Neuron (in vitro differentiated cells): ENCODE results near the gene CAMK2G.
"Not testable (repeated sequence)": the region's sequence is repeated elsewhere in the genome, so short reads cannot be mapped to it uniquely, and the experiment has no call there.

Source experiments
- H2AFZ ChIP-seq: one replicate; pipeline ENCODE4 v1.6.1; 2013; ENCODE audit warnings: low read depth, mild to moderate bottlenecking, inconsistent platforms, low read length, moderate library complexity
- H3K27me3 ChIP-seq: one replicate; pipeline ENCODE4 v1.6.1; 2013; ENCODE audit warnings: low read length; ENCODE audit not compliant: insufficient read depth
- H3K36me3 ChIP-seq: one replicate; pipeline ENCODE4 v1.6.1; 2013; ENCODE audit warnings: low read length; ENCODE audit not compliant: insufficient read depth
- H3K4me1 ChIP-seq: one replicate; pipeline ENCODE4 v1.6.1; 2013; ENCODE audit warnings: low read length; ENCODE audit not compliant: insufficient read depth
- H3K4me3 ChIP-seq: 2 replicates; pipeline ENCODE4 v1.5.1; 2013; ENCODE audit warnings: mild to moderate bottlenecking, low read length, moderate library complexity
- H3K9me3 ChIP-seq: one replicate; pipeline ENCODE4 v1.6.1; 2013; ENCODE audit warnings: low read length

The CAMK2G gene

GRCh38 chr10:73799899-73800559 lies 74.3 kb downstream of the CAMK2G start:
- Histone ChIP-seq H3K27me3 (no peaks in the 10 kb centered on the region), H3K36me3 (peaks cover 73% of the 10 kb centered on the region), H3K4me3 (no peak overlapping the region), H3K4me1 (no peaks in the 10 kb centered on the region), H3K9me3 (no peaks in the 10 kb centered on the region), H2AFZ (no peak overlapping the region)

GRCh38 chr10:73798927-73799560 lies 75.3 kb downstream of the CAMK2G start:
- no peaks in the 10 kb centered on the region for H3K9me3 ChIP-seq
- no peaks in the 10 kb centered on the region for H3K4me1 ChIP-seq
- H3K27me3 ChIP-seq, result no peaks in the 10 kb centered on the region
- no peak overlapping the region for H2AFZ ChIP-seq
- H3K4me3 ChIP-seq, result no peak overlapping the region
- peaks cover 81% of the 10 kb centered on the region for H3K36me3 ChIP-seq

- no peaks in the 10 kb centered on the region for H3K9me3 ChIP-seq
- no peaks in the 10 kb centered on the region for H3K4me1 ChIP-seq
- H3K27me3 ChIP-seq, result no peaks in the 10 kb centered on the region
- peaks cover 80% of the 10 kb centered on the region for H3K36me3 ChIP-seq
- H3K4me3 ChIP-seq, result no peak overlapping the region
- H2AFZ ChIP-seq, result no peak overlapping the region
Measured at GRCh38 chr10:73798087-73798486, 76.3 kb downstream of the CAMK2G start.

GRCh38 chr10:73797324-73798025 lies 76.9 kb downstream of the CAMK2G start:
- peaks cover 81% of the 10 kb centered on the region for H3K36me3 ChIP-seq
- H3K27me3 ChIP-seq, result no peaks in the 10 kb centered on the region
- no peaks in the 10 kb centered on the region for H3K4me1 ChIP-seq
- H2AFZ ChIP-seq, result no peak overlapping the region
- H3K4me3 ChIP-seq, result no peak overlapping the region
- H3K9me3 ChIP-seq, result no peaks in the 10 kb centered on the region

GRCh38 chr10:73796766-73797165 lies 77.6 kb downstream of the CAMK2G start:
- Histone ChIP-seq H2AFZ (no peak overlapping the region), H3K9me3 (no peaks in the 10 kb centered on the region), H3K4me3 (no peak overlapping the region), H3K27me3 (no peaks in the 10 kb centered on the region), H3K36me3 (peaks cover 78% of the 10 kb centered on the region), H3K4me1 (no peaks in the 10 kb centered on the region)

GRCh38 chr10:73796035-73796434 lies 78.3 kb downstream of the CAMK2G start:
- H3K4me1 ChIP-seq, H2AFZ ChIP-seq, H3K9me3 ChIP-seq, H3K4me3 ChIP-seq, H3K27me3 ChIP-seq: not testable (repeated sequence)
- peaks cover 78% of the 10 kb centered on the region for H3K36me3 ChIP-seq

- H3K27me3 ChIP-seq, H3K4me1 ChIP-seq, H3K4me3 ChIP-seq, H3K9me3 ChIP-seq, H2AFZ ChIP-seq: not testable (repeated sequence)
- H3K36me3 ChIP-seq, result peaks cover 79% of the 10 kb centered on the region
Measured at GRCh38 chr10:73795491-73795890, 78.9 kb downstream of the CAMK2G start.

- Histone ChIP-seq H3K4me1 (no peaks in the 10 kb centered on the region), H3K4me3 (no peak overlapping the region), H3K36me3 (peaks cover 81% of the 10 kb centered on the region), H2AFZ (no peak overlapping the region), H3K9me3 (no peaks in the 10 kb centered on the region), H3K27me3 (no peaks in the 10 kb centered on the region)
Measured at GRCh38 chr10:73793456-73793855, 80.9 kb downstream of the CAMK2G start.

- no peaks in the 10 kb centered on the region for H3K27me3 ChIP-seq
- H3K36me3 ChIP-seq, result peaks cover 69% of the 10 kb centered on the region
- H3K4me3 ChIP-seq, result no peak overlapping the region
- H2AFZ ChIP-seq, result no peak overlapping the region
- no peaks in the 10 kb centered on the region for H3K9me3 ChIP-seq
- peaks cover 4% of the 10 kb centered on the region for H3K4me1 ChIP-seq
Measured at GRCh38 chr10:73791871-73792400, 82.4 kb downstream of the CAMK2G start.

- Histone ChIP-seq H3K4me3 (no peak overlapping the region), H3K27me3 (no peaks in the 10 kb centered on the region), H2AFZ (no peak overlapping the region), H3K4me1 (peaks cover 9% of the 10 kb centered on the region), H3K36me3 (peaks cover 65% of the 10 kb centered on the region), H3K9me3 (no peaks in the 10 kb centered on the region)
Measured at GRCh38 chr10:73790886-73791625, 83.3 kb downstream of the CAMK2G start.

- peaks cover 11% of the 10 kb centered on the region for H3K4me1 ChIP-seq
- H3K9me3 ChIP-seq, result no peaks in the 10 kb centered on the region
- no peak overlapping the region for H2AFZ ChIP-seq
- no peaks in the 10 kb centered on the region for H3K27me3 ChIP-seq
- H3K36me3 ChIP-seq, result peaks cover 56% of the 10 kb centered on the region
- no peak overlapping the region for H3K4me3 ChIP-seq
Measured at GRCh38 chr10:73789659-73790055, 84.7 kb downstream of the CAMK2G start.

GRCh38 chr10:73788864-73789658 lies 85.3 kb downstream of the CAMK2G start:
- Histone ChIP-seq H2AFZ (no peak overlapping the region), H3K36me3 (peaks cover 50% of the 10 kb centered on the region), H3K9me3 (no peaks in the 10 kb centered on the region), H3K4me3 (no peak overlapping the region), H3K4me1 (peaks cover 11% of the 10 kb centered on the region), H3K27me3 (no peaks in the 10 kb centered on the region)
